Fibroblast of lung (primary cell): Measurements from ENCODE around the gene LRCH3.
"Not testable (repeated sequence)": the region's sequence is repeated elsewhere in the genome, so short reads cannot be mapped to it uniquely, and the experiment has no call there.

Source experiments
- EZH2 ChIP-seq: IDR thresholded peaks from 2 replicates; pipeline ENCODE4 v1.5.1; 2012; ENCODE audit warnings: low read length, control low read depth, mild to moderate bottlenecking; ENCODE audit errors: missing control alignments
- TF ChIP-seq, protein P1 (sequence below), 2 donors: IDR thresholded peaks in 1 of 2; conservative IDR thresholded peaks in 1 of 2; 1 replicate in 1 of 2; 2 replicates in 1 of 2; pipeline ENCODE4 v1.5.1; 2011 to 2012; ENCODE audit warnings: low read length in 2 of 2, control low read depth in 1 of 2, inconsistent platforms in 1 of 2, low read depth in 1 of 2, mild to moderate bottlenecking in 1 of 2

DNA sequence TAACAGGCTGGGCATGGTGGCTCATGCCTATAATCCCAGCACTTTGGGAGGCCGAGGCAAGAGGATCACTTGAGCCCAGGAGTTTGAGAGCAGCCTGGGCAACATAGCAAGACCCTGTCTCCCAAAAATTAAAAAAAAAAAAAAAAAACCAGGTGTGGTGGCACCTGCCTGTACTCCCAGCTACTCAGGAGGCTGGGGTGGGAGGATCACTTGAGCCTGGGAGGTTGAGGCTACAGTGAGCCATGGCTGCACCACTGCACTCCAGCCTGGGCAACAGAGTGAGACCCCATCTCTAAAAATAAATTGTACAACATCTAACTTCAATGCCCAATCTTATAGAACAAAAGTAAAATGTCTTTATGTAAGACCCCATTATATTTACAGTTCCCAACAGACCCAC, 95.0 kb downstream of the LRCH3 start:
- TF ChIP-seq, protein P1, sequence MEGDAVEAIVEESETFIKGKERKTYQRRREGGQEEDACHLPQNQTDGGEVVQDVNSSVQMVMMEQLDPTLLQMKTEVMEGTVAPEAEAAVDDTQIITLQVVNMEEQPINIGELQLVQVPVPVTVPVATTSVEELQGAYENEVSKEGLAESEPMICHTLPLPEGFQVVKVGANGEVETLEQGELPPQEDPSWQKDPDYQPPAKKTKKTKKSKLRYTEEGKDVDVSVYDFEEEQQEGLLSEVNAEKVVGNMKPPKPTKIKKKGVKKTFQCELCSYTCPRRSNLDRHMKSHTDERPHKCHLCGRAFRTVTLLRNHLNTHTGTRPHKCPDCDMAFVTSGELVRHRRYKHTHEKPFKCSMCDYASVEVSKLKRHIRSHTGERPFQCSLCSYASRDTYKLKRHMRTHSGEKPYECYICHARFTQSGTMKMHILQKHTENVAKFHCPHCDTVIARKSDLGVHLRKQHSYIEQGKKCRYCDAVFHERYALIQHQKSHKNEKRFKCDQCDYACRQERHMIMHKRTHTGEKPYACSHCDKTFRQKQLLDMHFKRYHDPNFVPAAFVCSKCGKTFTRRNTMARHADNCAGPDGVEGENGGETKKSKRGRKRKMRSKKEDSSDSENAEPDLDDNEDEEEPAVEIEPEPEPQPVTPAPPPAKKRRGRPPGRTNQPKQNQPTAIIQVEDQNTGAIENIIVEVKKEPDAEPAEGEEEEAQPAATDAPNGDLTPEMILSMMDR (conservative IDR thresholded peaks at IDR 0.05 in 1 of 2, IDR thresholded peaks at IDR 0.05 in 1 of 2; ENCODE audit: low read depth in 1 of 2, low read length in 2 of 2): not testable (repeated sequence)
- not testable (repeated sequence) for TF ChIP-seq EZH2
